HG03354 (cell line): Measurements from ENCODE around the gene FAM221A.
"Not testable (repeated sequence)": the region's sequence is repeated elsewhere in the genome, so short reads cannot be mapped to it uniquely, and the experiment has no call there.

Experiments used
- ATAC-seq: cut with Tn5 transposase; IDR thresholded peaks from one replicate; pipeline ENCODE4 v1.9.1; 2021; ENCODE audit warnings: mild to moderate bottlenecking; ENCODE audit not compliant: unreplicated experiment, poor library complexity, severe bottlenecking

FAM221A gene

DNA sequence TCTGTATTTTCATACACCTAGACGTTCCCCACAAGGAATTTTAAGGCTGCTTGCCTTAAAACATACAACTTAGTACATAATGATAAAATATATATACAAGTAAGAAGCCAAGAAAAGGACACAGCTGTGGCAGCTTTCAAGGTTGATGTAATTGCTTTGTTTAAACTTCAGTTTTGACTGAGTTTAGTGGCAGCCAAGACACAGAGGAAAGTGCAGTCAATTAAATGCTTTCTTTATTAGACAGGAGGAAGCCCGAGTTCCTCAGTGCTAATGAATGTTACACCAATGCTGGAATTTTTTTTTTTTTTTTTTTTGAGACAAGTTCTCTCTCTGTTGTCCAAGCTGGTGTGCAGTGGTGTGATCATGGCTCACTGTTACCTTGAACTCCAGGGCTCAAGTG lies 18.8 kb downstream of the FAM221A start:
- ATAC-seq, result no peak

DNA sequence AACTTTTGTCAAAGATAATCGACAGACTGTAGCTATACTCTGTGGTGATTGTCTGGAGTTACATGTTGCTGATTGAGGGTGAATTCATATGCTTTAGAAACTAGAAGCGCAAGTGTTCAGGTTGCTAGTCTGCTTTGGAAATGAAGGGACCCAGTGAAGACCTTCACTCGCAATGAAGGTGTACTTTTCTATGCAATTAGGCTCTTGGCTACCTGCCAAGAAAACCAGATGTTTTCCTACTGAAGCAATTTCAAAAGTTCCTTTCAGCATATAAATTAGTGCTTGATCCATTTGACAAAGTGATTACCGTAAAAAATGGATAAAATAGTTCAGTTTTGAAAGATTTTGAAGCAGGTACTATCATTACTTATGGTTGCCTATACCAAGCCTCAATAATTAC lies 20.0 kb downstream of the FAM221A start:
- ATAC-seq, result no peak

DNA sequence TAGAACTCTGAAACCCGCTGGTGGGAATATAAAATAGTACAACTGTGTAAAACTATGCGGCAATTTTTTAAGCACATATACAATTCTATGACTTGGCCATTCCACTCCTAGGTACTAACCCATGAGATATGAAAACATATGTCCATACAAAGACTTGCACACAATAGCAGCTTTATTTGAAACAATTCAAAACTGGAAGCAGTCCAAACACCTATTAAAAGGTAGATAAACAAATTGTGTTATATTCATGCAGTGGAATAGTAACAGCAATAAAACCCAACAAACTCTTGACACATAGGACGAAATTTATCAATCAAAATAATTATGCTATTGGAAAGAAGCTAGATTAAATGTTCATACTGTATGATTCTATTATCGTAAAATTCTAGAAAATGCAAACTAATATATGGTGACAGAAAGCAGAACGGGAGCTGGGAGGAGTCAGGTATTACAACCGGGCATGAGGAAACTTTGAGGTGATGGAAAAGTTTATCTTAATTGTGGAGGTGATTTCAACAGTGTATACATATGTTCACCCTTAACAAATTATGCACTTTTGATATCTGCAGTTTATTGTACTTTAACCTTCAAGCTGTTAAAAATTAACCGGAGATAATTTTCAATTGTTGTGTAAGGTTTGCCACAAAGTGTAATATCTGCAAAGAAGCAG lies 29.2 kb downstream of the FAM221A start:
- no peak for ATAC-seq

DNA sequence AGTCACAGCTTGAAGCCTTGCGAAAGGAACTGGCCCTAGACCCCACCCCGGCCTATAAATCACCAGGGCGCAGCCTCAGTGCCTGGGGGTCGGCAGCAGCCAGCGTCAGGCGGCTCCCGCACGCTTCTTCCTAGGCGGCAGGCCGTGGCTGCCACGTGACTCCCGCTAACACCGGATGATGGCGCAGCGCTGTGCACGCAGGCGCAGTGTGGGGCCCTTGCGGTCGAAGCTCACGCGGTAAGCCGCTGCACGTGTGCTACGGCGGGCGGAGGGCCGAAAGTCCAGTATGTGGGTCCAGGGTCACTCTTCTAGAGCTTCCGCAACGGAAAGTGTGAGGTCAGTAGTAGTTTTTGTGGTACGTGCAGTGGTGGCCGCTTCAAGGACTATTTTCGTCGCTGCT lies 30.0 kb downstream of the FAM221A start, which contains the start of gene STK31:
TSS of gene STK31 (plus strand) at position 220 of the 400 bp plus-strand sequence. CDS start at position 287, 67 bp downstream.
- ATAC-seq, result no peak

DNA sequence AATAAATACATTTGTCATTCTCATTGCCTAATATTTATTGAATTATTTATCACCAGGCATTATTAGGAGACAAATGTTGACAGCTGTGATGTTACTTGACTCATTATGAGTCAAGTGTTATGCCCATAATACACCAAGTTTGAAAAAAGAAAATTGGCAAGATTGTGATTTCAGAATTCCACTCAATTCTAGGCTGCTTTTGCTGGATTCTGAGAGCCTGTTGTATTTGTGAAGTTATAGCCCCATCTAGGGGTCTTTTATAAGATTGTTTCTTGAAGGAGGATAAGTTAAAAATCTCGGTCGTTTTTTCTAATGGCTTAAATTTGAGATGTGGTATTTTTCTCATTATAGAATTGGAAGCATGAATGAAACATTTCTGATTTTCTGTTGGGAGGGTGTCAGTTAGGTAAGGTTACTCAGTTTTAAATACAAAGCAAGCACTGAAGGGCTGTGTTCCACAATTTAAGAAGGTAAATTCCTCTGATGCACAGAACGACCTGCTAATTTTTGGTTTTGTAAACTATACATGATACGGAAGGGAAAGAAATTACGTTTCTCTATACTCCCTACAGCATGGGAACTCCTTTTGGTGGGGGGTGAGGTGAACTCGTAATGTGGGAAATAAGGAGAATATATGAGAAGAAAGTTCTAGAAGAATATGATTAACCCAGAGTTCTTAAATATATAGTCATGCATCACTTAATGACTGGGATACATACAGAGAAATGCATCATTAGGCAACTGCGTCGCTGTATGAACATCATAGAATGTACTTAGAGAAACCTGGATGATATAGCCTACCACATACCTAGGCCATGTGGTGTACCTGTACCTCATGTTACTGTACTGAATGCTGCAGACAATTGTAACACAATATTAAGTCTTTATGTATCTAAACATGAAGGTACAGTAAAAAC lies 32.6 kb downstream of the FAM221A start:
- ATAC-seq, result no peak

DNA sequence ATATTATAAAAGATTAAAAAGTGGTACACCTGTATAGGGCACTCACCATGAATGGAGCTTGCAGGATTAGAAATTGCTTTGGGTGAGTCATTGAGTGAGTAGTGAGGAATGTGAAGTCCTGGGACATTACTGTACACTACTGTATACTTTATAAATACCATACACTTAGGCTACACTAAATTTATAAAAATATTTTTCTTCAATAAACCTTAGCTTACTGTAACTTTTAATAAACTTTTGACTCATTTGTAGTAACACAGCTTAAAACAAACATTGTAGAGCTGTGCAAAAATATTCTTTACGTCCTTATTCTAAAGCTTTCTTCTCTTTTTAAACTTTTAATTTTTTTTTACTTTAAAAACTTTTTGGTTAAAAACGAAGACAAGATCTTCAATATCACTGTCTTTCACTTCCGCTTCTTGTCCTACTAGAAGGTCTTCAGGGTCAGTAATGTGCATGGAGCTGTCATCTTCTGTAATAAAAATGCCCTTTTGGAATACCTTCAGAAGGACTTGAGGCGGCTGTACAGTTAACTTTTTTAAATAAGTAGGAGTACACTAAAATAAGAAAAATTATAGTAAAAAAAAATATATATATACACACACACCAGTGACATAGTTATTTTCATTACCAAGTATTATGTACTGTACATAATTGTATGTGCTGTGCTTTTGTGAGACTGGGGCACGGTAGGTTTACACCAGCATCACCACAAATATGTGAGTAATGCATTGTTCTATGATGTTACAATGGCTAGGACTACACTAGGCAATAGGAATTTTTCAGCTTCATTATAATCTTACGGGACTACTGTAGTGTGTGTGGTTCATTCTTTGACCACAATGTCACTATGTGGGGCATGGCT lies 33.5 kb downstream of the FAM221A start:
- ATAC-seq, result no peak

DNA sequence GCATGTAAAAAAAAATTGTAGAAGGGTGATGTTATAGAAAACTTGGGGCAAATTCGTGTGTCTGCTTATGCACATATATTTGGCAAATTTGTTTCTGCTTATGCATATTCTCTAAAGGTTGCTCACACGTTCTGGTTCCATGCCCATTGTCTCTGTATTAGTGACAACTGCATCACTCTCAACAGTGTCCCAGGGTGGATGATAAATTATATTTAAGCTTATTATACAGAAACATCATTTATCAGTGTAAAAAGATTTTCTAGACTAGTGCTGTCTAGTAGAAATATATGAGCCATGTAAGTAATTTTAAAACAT lies 34.1 kb downstream of the FAM221A start:
- no peak for ATAC-seq

DNA sequence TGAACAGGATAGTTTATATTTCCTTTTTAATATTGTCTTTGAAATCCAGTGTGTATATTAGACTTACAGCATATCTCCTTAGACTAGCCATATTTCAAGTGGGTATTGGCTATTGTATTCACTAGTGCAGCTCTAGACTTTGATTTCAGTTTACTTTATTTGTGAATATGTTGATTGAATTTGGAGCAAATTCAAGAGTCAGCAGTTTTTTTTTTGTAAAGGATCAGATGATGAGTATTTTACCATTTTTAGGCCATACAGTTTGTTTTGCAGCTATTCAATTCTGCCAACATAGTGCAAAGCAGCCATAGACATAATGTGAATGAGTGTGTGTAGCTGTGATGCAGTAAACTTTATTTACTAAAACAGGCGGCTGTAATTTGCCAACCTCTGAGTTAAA lies 34.6 kb downstream of the FAM221A start:
- ATAC-seq, result no peak

DNA sequence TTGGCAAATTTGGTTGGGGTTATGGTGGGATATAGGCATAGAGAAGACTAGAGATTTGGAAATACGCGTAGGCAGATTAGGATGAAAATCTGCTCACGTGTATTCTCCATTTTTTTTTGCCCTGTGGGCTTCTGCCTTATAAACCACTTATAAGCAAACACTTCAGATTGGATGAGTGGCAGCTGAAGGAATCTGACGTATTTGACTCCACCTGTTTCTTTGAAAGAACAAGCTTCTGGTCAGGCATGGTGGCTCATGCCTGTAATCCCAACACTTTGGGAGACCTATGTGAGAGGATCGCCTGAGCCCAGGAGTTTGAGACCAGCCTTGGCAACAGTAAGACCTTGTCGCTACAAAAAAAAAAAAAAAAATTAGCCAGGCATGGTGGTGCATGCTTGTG lies 35.1 kb downstream of the FAM221A start:
- ATAC-seq, result no peak

DNA sequence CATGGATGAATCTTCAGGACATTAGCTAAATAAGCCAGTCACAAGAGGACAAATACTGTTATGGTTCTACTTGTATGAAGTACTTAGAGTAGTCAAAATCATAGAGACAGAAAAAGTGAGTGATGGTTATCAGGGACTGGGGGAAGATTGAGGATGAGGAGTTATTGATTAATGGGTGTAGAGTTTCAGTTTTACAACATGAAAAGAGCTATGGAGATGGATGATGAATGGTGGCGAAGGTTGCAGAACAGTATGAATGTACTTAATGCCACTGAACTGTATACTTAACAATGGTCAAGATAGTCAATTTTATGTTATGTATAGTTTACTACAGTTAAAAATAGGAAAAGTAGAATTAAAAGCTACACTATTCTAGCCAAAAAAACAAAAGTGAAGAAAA lies 37.8 kb downstream of the FAM221A start:
- no peak for ATAC-seq

DNA sequence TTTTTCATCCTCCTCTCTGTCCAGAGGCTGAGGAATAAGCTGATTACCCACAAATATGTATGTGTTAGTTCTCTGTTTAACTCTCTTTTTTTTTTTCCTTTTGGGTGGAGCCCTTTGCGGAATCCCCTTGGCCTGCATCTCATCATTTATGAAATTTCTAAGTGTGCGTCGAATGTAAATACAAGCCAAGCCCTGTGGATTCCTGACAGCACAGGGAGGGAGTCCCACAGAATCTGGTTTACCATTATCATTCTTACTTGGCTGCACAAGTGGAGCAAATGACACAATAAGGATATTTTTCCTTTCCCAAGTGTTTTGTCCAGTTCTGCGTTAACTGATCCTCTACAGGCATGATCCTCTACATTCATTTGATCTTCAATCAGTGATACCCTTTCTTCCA lies 41.5 kb downstream of the FAM221A start:
- ATAC-seq, result no peak

DNA sequence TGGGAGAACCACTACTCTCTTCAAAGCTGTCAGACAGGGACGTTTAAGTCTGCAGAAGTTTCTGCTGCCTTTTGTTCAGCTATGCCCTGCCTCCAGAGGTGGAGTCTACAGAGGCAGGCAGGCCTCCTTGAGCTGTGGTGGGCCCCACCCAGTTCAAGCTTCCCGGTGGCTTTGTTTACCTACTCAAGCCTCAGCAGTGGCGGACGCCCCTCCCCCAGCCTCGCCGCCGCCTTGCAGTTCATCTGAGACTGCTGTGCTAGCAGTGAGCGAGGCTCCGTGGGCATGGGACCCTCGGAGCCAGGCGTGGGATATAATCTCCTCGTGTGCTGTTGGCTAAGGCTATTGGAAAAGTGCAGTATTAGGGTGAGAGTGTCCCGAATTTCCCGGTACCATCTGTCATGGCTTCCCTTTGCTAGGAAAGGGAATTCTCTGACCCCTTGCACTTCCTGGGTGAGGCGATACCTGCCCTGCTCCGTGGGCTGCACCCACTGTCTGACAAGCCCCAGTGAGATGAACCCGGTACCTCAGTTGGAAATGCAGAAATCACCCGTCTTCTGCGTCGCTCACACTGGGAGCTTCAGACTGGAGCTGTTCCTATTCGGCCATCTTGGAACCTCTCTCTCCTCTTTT lies 42.7 kb downstream of the FAM221A start:
- not testable (repeated sequence) for ATAC-seq

DNA sequence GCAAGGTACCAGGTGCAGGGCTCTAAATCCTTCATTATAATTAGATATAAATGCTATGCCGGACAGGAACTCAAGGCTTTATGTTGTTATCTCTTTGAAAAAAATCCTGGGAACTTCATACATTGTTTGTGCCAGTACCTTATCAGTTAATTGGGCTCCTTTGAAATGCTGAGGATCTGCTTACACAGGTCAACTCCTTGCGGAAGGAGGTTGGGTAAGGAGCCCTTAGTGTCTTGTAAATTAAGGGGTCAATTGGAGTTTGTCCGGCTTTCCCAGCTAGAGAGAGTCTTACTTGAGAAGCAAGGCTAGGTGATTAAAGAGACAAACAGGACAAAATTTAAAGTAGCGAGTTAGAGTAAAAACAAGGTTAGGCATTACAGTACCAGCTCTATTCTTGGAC lies 44.1 kb downstream of the FAM221A start:
- not testable (repeated sequence) for ATAC-seq

DNA sequence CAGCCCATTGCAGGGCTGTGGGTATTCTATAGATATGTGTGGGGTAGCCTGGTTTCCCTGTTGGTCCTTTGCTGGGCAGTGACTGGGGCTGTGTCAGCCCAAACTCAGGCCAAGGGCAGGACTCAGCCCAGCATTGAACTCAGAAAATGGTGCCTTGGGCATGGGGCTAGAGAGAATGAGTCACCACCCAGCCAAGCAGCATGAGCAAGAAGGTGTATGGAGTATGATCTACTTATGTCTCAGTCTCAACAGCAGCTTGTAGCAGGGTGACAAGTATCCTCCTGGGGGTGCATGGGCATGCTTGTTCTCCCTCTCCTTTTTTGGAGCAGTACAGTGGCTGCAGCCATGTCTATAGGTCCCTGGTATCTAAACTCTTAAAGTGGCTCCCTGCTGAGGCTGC lies 62.1 kb downstream of the FAM221A start:
- ATAC-seq, result no peak

DNA sequence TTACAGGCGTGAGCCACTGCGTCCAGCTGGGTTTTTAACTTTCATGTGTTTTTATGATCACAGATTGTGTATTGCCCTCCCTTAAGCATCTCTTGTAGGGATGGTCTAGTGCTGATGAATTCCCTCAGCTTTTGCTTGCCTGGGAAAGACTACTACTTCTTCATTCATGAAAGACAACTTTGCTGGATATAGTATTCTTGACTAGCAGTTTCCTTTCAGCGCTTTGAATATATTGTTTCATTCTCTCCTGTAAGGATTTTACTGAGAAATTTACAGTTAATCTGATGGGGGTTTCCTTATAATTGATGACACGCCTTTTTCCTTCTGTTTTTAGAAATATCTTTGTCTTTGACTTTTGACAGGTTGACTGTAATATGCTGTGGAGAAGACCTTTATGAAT lies 63.2 kb downstream of the FAM221A start:
- ATAC-seq, result no peak

DNA sequence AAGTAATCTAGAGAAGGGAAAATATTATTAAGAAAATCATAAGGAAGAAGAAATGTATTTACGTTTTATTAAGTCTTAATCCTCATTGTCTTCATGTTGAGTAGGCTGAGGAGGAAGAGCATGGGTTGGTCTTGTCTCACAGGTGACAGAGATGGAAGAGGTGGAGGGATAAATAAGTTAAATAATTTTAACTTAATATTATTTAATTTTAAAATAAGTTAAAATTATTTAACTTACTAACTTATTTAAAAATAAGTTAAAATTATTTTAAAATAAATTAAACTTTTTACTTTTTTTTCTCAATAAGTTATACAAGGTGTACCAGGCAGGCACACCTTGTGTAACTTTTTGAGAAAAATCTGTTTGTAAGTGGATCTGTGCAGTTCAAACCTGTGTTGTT lies 66.6 kb downstream of the FAM221A start:
- no peak for ATAC-seq

DNA sequence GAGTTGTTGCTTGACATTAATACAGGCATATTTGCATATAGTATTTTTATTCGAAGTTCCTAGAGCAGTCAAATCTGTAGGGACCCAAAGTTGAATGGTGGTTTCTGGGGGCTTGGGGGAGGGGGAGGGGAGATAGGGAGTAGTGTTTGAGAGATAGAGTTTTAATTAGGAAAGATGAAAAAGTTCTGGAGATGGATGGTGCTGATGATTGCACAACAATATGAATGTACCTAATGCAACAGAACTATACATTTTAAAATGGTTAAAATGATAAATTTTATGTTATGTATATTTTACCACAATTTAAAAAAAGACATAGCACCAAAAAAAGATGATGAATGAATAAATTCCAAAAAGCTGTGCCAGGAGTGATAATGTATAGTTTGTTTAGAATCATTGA lies 71.9 kb downstream of the FAM221A start:
- ATAC-seq, result no peak
